Spleen (tissue), 7 donors: ENCODE data around the gene DPYSL5.

ENCODE experiments used
- POLR2AphosphoS5 ChIP-seq, 3 donors: sonication (generic); formaldehyde crosslinking; IDR thresholded peaks; one replicate each; pipeline ENCODE4 v1.5.1; 2017; ENCODE audit warnings: antibody characterized with exemption in 3 of 3
- TF ChIP-seq, protein P1 (sequence below), 11 experiments: fragments of 200-600 bp in 7 of 11; fragments of 450-650 bp in 4 of 11; sonication (generic) in 4 of 11; IDR thresholded peaks in 8 of 11; conservative IDR thresholded peaks in 3 of 11; 1 replicate in 7 of 11; 2 replicates in 4 of 11; pipeline versions ENCODE4 v1.4.0 to v1.8.0; 2016 to 2021; ENCODE audit warnings: antibody characterized with exemption in 11 of 11, inconsistent platforms in 4 of 11, mild to moderate bottlenecking in 1 of 11
- donor health status: DM: no; HTN: no; CAD: no; lungs with moderate emphysema.
- donor health status: DM: no; HTN: no; CAD: no.
- donor health status: DM: no; HTN: no; CAD: no.

DNA sequence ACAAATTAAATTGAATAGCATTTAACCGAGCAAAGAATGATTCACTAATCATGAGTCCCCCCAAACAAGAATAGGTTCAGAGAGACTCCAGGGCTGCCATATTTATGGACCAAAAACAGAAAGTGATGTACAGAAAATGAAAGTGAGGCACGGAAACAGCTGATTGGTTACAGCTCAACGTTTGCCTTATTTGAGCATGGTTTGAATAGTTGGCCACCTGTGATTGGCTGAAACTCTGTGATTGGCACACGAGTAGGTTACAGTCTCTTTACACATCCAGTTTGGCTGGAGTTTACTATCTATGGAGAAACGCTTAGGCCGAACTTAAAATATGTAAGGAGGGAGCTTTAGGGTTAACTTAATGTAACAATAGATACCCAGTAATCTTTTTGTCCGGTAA is 27.0 kb upstream of the DPYSL5 start:
- no peak for TF ChIP-seq POLR2AphosphoS5 (IDR thresholded peaks at IDR 0.05)
- TF ChIP-seq, protein P1, sequence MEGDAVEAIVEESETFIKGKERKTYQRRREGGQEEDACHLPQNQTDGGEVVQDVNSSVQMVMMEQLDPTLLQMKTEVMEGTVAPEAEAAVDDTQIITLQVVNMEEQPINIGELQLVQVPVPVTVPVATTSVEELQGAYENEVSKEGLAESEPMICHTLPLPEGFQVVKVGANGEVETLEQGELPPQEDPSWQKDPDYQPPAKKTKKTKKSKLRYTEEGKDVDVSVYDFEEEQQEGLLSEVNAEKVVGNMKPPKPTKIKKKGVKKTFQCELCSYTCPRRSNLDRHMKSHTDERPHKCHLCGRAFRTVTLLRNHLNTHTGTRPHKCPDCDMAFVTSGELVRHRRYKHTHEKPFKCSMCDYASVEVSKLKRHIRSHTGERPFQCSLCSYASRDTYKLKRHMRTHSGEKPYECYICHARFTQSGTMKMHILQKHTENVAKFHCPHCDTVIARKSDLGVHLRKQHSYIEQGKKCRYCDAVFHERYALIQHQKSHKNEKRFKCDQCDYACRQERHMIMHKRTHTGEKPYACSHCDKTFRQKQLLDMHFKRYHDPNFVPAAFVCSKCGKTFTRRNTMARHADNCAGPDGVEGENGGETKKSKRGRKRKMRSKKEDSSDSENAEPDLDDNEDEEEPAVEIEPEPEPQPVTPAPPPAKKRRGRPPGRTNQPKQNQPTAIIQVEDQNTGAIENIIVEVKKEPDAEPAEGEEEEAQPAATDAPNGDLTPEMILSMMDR (IDR thresholded peaks at IDR 0.05 in 8 of 11, conservative IDR thresholded peaks at IDR 0.05 in 3 of 11), result no peak
